DMS79 (cell line): ENCODE results near the gene UBE3A.

Source experiments
- DNase-seq: peaks from one replicate; lab custom pipeline; 2025; lab: John Stamatoyannopoulos, UW

UBE3A gene

DNA sequence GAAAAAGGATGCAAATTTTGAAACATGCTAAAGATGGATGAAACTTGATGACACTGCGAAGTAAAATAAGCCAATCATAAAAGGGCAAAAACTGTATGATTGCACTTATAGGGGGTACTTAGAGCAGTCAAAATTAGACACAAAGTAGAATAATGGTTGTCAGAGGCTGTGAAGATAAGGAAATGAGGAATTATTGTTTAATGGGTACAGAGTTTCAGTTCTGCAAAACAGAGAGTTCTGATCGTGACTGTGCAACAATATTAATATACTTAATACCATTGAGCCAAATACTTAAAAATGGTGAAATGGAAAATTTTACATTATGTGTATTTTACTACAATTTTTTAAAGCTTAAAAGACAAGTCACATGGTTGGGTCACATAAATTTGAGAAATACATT is 35.1 kb downstream of the UBE3A start:
- no peak for DNase-seq

DNA sequence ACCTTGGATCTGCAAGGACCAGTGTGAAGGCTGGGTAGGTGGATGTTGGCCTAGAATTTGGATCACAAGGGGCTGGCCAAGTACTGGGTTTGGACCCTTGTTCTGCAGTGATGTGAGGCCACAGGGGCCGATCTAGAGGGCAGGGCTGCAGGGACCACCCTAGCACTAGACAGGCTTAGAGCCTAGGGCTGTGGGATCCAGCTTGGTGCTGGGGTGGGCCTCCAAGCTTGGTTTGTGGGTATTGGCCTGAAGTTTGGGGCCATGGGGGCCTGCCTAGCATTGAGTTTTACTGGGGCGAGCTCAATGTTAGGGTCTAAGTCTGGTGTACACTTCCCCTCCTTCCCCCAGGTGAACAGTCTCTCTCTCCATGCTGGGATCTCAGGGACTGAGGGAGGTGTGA is 36.5 kb downstream of the UBE3A start:
- no peak for DNase-seq

DNA sequence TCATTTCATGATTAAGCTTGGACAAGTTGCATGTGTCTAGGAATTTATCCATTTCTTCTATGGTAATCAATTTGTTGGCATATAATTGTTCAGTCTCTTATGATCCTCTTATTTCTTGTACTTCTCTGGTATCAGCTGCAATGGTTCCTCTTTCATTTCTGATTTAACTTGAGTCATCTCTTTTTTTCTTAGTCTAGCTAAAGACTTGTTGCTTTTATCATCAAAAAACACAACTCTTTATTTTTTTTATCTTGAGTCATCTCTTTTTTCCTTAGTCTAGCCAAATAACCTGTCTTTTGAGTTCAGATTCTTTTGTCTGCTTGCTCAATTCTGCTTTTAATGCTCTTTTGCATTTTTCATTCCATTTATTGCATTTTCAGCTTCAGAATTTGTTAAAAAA is 37.3 kb downstream of the UBE3A start:
- DNase-seq, result no peak

DNA sequence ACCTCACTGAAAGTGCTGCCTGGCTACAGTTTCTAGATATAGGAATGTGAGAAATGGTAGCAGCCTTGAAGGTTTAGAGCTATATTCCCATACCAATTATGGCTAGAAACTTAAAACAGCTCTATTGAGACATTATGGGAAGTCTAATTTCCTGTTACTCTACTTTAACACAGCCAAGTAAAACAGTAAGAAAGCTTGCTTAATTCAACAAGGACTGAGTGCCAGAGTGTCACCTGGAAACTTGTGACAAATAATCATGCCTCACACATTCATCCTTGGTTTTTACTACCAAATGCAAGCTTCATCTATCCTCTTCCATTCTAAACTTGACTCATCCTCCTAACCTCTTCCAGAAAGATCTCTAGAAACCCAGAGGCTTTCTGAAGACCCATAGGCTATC is 41.7 kb downstream of the UBE3A start:
- DNase-seq, result no peak

DNA sequence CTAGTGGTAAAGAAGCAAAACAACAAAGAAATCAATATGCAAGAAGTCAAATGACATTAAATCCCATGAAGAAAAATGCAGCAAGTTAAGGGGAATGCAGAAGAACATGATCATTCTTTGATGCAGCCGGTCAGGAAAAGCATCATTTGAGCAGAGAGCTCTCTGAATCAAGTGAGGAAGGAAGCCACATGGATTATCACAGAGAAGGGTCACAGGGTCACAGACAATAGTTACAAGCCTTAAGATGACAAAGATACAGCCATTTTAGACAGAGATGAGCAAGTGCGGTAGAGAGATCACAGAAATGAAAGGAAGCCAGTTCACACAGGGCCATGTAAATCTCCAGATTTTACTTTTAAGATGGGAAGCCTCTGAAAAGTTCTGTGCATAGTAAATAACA is 43.9 kb downstream of the UBE3A start:
- no peak for DNase-seq

DNA sequence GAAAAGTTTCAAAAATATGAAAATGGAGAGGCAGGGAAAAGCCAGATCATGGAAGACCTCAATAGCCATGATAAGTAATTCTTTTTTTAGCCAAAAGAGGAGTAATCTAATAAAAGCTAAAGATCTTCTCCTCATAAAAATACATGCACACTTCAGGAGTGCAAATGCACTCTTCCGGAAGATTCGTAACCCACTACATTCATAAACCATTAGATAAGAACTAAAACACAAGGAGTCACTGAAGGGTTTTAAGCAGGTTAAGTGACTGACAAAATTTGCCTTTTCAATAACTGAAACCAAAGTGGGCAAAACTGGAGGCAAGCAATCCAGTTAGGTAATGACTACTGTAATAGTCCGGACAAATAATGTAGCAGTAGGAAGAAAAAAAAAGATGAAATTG is 46.0 kb downstream of the UBE3A start:
- no peak for DNase-seq

DNA sequence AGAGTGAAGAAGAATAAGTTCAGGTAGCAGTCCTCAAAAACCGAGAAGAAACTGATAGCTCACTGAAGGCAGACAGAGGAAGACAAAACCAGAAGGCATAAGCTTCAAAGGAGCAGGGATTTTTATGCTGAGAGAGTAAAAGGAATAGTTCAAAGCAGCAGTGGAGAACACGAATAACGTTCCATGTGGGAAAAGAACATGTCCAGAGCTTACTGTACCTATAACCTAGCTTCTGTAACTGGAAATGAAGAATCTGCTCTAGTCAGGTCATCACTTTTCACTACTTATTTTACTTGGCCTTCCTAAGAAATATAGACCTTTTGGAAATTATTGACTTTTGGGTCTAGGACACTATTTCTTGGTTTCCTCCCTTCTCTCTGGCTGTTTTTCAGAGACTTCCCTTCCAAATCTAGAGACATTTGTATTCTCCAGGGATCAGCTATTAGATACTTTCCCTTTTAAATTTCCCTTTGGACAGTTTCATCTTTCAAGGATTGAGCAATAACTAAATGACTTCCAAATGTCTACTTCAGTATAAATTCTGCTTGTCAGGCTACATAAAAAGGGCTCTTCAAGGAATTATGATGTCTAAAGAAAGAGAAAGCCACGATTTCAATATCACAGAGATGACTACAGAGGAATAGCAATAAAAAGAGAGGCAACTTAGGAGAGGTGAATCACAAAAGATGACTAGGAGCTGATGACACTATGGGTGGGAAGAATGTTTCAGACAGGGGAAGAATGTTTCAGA is 46.7 kb downstream of the UBE3A start:
- no peak for DNase-seq

DNA sequence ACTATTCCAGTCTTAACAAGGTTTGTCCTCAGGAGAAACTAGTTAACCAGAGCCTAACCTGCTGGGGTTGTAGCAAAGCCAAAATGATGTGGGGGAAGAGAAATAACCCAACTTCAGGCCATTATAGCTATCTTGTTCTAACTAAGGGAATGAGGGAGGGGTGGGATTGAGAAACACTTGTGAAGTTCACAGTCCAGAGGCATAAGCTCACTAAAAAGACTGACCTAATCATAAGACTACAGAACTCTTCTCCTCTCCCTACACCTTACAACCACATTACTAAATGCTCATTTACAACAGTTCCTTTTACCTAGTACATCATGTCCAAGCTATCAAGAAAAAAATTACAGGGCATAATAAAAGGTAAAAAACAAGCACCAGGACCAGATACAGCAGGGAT is 52.8 kb downstream of the UBE3A start:
- DNase-seq, result no peak

DNA sequence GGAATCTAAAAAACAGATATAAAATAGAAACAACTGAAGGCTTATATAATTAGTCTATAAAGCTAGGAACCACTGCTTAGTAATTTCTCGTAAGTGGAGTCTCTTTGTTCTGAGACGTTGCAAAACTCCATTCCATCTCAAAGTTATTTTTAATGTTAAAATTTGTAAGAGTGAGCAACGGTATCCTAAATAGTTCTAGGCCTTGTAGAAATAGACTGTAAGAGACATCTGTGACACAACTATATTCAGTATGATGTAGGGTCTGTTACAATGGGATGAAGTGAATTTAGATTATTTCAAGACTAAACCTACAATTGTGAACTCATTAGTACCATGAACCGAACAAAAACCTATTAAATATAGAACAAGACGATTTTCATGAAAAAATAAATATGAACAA is 57.2 kb downstream of the UBE3A start:
- DNase-seq, result no peak

DNA sequence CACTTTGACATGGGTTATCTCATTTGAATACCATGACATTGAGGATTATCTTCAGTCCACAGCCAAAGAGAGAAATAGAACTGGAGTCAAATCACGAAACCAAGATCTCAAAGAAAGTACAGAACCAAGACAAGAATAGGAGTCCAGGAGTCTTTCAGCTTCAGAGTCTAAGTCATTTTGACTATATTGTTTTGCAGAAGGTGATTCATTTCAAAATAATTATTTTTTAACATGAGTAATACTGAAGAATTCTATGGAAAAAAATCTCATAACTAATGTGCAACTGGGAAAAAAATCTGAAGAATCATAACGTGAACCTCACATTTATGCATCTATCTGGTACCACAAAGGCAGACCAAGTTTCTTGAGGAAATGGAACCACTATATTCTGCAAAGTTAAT is 60.3 kb downstream of the UBE3A start:
- no peak for DNase-seq

DNA sequence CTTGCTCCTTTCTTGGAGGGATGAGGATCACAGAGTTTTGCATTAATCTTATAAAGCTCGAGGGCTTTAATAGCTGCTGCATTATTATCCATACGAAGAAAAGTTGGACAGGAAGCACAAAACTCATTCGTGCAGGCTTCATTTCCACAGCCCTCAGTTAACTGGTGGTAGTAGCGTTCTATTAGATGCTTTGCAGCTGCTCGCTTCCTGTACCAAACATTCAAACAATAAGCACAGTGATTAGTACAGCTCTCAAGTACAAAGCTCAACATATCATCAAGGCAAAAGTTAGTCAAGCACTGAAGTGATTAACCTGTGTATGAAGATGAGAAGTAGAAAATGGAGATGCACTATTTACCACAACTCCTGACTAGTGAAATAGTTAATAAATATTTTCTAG is 63.3 kb downstream of the UBE3A start:
- no peak for DNase-seq

DNA sequence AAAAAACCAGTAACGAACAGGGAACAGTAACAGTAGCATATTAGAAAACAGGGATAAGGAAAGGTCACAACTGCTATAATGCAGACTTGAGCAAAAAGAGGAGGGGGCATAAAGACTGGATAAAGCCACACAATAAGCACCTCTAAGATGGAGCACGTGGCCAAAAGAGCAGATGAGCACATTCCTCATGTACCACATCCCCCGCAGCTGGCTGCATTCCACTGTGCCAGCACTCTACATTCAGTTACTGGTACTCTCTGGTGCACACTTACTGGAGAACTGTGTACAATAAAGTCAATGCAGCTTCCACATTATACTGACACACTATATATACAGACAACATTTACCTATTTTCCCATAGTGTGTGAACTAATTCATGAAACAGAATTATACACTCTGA is 64.7 kb downstream of the UBE3A start:
- no peak for DNase-seq

DNA sequence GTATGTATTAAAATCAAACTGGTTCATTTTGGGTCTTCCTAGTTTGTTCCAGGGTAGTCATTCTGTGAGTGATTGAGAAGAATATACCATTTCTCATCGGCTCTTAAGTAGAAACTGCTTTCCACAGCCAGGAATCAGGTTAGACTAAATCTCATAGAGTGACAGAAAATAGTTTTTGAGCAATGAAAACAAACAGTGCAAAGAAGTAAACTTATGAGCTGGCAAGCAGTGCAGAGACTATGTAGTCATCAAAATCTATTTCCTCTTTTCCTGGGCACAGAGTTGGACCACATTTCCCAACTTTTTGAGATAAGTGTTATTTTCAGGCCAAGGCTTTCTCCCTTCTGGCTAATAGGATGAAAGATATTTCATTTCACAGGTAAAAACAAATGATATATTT is 66.5 kb downstream of the UBE3A start:
- DNase-seq, result no peak

DNA sequence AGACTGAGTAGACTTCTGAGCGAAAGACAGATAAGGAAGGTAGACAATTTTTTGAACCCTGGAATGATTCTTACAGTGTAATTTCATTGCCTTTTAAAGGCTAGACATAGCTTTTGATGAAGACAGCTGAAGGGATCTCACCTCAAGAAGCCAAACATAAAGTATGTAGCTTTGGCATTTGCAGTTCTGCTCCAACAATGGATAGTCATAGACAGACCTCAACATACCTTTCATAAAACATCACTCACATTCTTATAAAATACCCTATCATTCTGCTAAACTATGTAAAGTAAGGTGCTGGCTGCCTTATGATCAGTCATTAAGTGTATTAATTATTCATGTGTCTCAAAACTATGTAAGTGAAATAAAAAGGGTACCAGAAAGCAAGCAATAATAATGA is 70.0 kb downstream of the UBE3A start:
- no peak for DNase-seq

DNA sequence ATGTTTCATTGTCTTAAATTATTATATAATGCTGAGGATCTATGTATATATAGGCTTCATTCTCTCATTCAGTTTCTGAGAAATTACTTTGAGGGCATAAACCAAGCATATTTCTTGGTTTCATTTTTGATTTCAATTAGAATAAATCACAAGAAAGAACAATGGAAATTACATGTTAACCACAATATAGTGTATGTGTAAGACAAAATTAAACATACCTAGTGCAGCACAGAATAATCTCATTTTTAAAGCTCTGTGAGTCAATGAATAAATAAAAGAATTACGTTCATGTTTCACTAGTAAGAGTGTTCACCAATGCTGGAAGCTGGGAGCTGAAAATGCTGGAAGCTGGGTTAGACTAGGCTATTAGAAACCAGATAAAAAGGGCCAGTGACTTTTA is 72.8 kb downstream of the UBE3A start:
- no peak for DNase-seq

DNA sequence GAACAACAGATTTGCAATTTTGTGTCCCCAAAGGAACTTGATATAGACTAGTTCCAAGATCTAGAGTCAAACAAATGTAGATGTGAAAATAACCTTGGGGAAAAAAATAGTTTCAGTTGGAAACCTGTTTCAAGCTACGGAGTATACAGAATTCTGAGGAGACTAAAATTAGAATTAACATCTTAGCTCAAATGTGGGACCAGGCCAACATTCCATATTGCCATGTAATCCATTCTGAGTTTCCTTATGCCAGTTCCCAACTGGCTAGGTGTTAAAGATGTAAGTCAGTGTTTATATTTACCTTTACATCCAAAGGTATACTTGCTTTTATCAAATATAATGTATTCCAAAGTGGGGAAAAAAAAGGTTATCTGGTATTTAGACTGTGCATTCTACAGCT is 76.3 kb downstream of the UBE3A start:
- DNase-seq, result no peak

DNA sequence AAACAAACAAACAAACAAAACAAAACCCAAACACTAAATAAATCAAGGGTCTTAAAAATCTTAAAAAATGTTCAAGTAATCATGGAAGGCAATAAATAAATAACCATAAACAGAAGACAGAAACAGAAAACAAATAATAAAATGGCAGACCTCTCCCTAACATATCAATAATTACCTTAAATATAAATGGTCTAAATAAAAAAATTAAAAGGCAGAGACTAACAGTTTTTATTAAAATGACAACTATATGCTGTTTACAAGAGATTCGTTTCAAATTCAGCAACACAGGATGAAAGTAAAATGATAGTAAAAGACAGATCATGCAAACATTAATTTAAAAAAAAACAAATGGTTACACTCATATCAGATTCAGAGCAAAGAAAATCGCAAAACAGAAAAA is 91.1 kb downstream of the UBE3A start:
- DNase-seq, result no peak

DNA sequence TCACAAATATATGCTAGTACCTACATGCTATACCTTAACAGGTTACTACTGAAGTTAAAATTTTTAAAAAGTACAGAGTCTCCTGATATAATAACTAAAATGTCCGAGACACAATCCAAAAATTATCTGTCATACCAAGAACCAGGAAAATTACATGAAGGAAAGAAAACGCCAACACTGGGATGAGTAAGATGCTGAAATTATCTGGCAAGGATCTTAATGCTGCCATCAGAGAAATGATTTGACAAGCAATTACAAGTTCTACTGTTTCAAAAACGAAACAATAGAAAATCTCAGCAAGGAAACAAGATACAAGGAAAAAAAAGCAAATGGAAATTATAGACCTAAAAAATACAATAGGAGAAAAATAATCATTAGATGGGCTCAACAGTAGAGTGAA is 92.5 kb downstream of the UBE3A start:
- DNase-seq, result no peak

DNA sequence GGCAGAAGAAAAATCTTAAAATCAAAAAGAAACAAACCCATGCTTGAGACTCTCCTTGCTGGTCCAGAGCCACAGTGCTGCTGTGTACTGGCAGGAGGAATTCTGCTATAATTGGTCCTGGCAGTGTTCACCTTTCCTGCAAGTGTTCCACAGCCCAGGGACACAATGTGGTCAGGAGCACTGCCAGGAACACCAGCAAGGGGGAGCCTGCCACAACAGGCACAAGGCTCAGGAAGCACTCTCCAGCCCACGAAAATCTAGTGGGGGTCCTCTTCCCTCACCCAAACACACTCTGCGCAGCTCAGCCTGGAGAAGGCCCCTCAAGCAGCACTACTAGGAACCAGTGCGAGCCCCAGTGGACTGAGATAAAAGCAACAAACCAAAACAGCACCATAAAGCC is 92.9 kb downstream of the UBE3A start:
- no peak for DNase-seq

DNA sequence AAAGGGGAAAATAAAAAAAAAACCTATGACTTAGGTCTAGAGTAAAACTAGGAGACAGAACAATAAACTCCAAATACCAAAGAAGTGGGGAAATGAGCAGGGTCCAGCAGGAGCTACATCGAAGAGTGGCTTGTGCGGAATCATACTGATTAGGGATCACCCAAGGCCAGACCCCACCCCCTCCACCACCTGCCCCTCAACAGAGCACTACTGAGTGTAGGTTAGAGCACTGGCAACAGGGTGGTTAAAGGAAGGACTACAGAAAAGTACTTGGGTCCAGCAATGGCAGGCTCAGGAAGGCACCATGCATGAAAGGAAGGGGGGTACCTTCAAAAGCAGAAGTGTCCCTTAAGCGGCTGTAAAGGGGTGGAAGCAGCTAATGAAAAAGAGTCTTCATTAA is 96.2 kb downstream of the UBE3A start:
- no peak for DNase-seq

DNA sequence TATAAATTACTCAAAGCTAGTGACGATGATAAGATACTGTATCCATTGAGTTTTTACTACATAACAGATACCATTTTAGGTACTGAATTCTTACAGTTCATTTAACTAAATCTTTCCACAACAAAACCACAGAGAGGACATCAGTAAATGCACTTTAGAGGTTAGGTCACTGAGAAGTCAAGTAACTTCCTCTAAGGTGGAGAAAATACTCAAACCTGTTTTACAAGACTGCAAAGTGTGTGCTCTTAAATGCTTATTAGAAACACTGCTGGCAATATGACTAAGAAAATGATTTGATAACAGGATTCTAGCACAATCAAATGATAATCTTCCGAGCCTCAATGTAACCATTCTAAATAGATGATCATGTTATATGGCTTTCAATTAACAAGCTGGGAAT is 99.4 kb downstream of the UBE3A start:
- no peak for DNase-seq

DNA sequence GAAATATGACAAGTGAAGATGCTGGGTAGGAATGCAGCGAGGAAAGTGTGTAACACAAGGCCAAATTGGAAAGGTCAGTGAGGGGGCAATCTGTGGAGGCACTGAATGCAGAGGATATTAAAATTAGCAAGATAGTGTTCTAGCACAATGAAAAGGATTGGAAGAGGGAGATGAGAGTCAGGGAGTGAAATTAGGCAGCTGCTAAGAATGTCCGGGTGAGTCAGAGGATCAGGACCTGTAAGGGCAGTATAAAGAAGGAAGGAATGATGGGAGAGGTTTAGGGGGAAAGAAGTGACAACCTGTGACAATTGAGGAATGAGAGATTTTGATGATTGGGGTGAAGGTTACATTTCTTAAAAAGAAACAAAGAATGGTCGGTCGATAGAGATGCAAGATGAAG is 103.5 kb downstream of the UBE3A start:
- no peak for DNase-seq

DNA sequence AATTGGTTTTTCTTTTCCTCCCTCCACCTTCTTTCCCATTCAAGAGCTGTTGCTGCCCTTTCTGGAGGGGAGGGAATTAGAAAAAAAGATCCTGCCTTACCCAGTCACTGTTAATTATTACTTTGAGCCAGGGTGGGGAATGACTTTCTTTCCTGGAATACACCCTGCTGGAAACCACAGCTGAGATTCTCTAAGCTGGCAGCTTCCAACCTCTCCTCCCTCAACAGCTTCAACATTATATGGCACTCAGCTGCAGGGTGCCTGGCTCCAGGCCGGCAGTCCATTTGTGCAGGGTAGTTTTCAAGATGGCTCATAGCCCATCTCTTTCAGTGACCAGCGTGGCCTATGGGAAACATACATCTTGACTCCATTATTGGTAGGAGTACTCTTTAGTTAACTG is 105.8 kb downstream of the UBE3A start:
- no peak for DNase-seq

DNA sequence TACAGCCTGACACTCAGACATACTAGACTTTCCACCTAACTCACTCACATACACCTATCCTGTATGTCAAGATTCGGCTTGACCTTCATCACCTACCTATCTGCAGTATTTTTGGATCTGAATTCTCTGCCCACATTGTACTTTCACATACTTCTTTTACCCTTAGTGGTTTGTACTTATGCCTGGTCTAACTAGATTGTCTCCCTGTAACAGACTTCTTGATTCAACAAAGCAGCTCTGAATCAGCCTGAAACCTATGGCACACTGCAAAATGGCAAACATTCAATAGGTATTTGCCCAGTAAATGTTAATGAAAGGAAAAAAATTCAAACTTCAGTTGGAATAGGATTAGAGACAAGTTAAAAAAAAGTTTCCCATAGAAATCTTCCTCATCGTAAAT is 106.5 kb downstream of the UBE3A start:
- DNase-seq, result no peak

DNA sequence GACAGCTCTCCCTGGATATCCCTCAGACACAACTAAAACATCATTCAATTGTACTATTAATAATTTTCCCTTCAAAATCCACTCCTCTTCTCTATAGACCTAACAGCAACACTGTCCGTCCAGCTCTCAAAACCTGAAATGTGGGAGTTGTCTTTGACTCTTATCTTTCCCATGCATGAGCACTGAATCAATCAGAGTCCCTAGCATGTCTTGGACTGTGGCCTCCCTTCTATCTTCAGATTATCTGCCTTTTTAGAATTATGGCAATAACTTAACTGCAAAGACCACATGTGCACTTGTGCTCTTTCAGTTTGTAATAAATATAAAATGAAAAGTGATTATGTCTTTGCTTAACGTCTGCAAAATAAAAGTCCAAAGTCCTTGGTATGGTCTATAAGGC is 107.0 kb downstream of the UBE3A start:
- no peak for DNase-seq
